HS-27A (cell line): ENCODE measurements around the gene ARHGEF26.

Source experiments
- DNase-seq: peaks from one replicate; pipeline ENCODE4 v3.0.0-alpha.2; 2012; ENCODE audit warnings: low read depth, missing footprints

ARHGEF26 gene

DNA sequence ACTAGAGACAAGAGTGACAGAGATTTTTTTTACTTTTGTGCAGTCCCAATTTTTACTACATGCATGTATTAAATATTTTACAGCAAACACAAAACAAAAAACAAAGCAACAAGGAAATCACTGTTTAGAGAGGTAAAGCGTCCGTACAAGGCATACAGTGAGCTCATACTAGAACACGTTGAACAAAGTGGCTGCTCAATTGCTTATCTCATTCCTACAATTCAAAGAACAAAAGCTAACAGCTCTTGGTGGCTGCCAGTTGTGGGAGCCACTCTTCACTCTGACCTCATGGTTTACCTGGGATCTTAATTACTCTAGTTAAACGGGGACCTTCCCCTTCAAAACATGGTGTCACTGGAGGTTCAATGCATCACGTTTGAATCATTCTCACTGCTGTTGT, 7.6 kb upstream of the ARHGEF26 start:
- DNase-seq: no peak

DNA sequence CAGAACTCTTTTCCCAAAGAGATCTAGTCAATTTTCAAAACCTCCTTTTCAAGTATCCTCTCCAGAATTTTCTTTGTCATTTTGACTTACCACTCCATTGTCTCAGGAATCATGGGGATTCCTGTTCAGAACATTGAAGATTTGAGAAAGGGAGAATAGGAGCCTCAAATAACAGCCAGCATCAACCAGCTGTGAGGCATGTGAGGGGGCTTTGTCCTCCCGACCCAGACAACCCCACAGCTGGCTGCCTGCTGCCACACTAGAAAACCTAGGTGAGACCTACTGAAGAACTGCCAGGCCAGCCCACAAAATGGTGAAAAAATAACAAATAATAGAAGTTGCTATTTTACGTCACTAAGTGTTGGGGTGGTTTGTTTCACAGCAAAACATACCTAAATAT, 5.9 kb upstream of the ARHGEF26 start:
- no peak for DNase-seq

DNA sequence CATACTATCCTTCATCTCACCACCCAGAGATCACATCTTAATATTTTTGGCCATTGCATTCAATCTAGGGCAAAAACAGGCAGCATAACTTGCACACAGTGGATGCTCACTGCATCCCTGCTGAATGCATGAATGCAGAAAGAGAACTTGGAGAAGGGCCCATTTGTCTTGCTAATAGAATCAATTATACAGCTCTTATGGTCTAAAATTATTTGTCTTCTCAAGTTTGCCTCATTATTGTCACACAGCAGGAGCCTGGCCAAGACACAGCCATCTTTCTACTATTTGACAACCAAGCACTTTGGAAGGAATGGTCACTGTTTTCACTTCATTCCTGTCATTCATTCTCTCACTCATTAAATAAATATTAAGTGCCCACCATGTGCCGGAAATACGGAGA, 1.2 kb upstream of the ARHGEF26 start:
- no peak for DNase-seq

DNA sequence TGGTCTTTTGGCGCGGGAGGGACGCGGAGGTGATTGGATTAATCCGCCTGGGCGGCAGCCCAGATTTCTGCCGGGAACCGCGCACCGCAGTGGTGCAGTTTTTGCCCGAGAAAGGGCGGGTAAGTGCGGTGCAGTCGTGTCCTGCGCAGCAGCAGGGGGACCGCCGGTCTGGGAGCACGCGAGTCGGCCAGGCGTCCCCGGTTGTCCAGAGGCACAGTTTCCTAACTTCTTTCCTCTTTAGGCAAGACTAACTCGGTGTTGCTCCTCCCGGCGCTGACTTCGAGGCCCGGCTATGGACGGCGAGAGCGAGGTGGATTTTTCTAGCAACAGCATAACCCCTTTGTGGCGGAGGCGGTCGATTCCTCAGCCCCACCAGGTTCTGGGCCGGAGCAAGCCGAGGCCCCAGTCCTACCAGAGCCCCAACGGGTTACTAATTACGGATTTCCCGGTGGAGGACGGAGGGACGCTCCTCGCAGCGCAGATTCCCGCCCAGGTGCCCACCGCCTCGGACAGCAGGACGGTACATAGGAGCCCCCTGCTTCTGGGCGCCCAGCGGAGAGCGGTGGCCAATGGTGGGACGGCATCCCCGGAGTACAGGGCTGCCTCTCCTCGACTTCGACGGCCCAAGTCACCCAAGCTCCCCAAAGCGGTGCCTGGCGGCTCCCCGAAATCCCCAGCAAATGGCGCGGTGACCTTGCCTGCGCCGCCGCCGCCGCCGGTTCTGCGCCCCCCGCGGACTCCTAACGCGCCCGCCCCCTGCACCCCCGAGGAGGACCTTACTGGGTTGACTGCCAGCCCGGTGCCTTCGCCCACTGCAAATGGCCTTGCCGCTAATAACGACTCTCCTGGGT, 736 bp downstream of the ARHGEF26 start:
- no peak for DNase-seq

DNA sequence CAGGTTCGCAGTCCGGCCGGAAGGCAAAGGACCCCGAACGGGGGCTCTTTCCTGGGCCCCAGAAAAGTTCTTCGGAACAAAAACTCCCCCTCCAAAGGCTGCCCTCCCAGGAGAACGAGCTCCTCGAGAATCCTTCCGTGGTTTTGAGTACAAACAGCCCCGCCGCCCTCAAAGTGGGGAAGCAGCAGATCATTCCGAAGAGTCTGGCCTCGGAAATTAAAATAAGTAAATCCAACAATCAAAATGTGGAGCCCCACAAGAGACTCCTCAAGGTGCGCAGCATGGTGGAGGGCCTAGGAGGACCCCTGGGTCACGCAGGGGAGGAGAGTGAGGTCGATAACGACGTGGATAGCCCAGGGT, 1.3 kb downstream of the ARHGEF26 start:
- DNase-seq: no peak

DNA sequence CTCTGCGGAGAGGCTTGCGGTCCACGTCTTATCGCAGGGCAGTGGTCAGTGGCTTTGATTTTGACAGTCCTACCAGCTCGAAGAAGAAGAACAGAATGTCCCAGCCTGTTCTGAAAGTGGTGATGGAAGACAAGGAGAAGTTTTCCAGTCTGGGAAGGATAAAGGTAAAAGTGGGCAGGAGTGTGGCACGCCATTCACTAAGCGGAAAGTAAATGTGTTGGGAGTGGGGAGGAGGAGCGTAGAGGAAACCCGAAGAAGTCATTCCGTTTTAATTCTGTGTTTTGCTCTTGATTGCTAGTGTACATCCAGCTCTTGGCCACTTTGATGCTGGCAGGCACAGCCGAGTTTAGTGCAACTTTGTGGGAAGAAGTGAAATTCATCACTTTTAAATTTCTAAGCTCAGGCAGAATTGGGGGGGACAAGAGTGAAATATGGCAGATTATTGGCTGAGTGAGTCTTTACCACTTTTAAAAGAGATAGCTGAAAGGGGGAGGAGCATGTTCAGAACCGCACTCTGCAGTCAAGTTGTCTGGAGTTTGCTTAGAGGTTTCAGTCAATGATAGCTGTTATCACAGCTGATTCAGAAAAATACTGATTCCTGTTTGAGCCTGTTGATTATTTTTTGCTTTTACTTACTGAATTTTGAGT, 1.8 kb downstream of the ARHGEF26 start:
- no peak for DNase-seq

DNA sequence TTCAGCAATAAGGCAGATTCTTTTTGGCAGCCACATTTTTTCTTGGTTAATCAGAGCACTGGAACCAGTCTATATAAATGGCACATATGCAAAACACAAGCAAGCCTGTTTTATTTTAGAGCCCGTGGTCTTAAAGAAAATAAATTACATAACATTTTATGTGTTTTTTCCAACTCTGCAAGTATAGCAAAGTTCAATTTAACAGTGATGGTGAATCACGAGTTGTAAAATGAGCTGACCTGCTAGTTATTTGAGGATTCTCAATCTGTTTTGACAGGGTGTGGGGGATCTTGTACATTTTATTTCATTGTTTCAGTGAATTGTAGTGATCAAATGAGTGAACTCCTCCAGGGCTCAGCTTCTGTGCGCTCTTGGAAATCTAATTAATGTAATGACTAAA, 2.7 kb downstream of the ARHGEF26 start:
- DNase-seq: no peak

DNA sequence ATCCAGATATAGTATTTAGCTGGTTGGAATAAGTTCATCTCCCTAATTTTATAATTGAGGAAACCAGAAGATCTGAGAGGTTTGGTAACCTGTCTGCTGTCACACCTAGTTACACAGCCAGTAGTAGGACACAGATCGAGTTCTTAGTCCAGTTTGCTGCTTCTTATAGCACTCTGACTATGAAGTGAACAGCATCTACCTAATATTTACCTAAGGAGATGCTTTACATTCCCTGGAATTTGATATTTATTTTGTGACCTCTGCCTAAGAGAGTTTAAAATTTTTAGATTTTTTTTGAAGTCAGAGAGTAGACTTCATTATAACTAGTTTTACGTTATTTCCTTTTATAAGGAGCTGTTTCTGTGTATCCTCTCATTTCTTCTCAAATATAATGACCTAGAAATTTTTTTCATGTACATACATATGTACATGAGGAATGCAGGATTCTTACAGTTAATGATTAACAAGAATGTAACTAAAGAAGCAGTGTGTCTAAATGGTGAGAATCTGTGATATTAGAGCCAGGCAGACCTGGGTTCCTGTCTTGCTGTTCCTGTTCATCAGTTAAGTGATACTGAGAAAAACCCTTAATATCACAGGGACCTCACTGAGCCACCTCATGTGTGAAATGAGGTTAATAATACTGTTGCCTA, 4.3 kb downstream of the ARHGEF26 start:
- no peak for DNase-seq

DNA sequence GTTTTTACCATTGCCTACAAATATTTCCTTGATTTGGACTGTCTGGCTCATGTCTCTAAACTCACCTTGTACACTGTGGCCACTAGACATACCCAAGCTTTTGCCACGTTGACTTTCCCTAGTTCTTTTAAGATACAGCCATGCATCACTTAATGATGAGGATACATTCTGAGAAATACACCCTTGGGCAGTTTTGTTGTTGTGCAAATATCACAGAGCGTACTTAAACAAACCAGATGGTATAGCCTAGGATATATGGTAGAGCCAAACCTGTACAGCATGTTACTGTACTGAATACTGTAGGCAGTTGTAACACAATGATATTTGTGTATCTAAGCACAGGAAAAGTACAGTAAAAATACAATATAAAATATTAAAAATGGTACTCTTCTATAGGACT, 5.5 kb downstream of the ARHGEF26 start:
- DNase-seq: no peak

DNA sequence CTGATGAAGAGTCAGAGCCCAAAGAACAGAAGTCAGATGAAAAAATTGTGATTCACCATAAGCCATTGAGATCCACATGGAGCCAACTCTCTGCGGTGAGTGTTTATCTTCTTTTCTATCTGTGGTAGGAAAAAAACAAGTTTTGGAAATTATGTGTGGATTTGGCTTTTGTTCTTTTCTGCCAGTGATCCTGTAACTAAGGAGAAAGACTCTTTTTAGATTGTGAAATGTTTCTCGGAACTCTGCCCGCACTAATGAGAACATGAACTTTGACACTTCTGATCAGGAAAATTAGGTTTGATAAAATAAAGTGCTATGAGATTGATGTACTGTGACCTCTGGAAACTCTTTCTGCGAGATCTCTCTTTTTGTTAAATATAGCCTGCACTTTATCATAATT, 8.4 kb downstream of the ARHGEF26 start:
- DNase-seq: no peak

DNA sequence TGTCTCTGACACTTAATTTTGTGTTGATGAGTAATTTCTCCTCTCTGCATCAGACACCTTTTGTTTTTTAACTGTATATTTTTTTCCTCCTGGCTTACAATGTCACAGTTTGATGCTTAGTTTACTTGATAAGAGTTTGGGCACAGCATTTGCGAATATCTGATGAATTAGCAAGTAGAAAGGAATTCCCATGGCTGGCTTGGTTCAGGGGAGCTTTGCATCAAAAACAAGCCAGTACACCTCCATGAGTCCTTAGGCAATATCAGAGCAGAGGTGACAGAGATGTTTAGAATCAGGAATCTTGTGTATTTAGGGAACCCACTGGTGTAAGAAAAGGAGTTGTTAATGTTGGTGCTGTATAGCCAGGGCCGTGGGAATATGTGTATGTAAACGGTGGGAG, 9.3 kb downstream of the ARHGEF26 start:
- no peak for DNase-seq

DNA sequence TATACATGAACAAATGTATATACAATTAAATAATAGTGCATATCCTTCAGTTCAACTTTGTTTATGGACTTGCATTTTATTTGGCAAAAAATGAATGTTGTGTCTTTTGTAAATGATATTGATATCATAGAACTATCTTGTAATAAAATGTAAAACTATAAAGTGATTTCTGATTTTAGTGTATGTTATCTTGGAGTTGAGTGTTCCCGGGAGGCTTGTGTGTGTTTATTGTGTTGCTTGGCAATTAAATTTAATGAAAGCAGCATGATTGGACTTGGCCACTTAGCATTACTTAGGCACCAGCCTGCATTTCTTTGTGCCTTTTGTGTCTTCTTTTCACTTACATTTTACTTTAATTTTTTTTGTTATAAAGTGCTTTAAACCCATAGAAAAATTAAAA, 10.6 kb downstream of the ARHGEF26 start:
- DNase-seq: no peak

DNA sequence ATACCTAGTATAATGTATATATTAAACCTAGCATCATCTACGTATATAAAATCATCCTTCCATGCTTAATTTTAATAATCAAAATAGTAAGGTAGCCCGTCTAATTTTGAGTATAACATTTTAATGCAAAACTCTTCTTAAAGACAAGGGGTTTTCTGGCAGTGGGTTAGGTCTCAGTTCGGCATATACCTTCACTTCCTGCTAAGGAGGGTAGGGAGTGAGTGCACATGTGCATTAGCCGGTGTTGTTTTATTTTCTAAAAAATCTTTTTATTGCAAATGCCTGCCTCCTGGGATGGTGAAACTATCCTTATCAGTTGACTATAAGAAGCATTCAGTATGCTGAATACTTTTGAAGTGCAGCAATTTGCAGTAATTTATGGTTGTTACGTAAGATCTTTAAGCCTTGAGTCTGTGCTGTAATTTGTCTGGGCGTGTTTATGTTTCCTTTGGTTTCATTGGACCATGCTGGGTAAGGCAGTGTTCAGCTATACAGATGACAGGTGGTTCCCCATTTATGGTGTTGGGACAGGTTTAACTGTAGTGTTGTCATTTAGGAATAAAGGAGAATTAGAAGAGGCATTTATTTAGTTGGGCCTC, 11.7 kb downstream of the ARHGEF26 start:
- no peak for DNase-seq

DNA sequence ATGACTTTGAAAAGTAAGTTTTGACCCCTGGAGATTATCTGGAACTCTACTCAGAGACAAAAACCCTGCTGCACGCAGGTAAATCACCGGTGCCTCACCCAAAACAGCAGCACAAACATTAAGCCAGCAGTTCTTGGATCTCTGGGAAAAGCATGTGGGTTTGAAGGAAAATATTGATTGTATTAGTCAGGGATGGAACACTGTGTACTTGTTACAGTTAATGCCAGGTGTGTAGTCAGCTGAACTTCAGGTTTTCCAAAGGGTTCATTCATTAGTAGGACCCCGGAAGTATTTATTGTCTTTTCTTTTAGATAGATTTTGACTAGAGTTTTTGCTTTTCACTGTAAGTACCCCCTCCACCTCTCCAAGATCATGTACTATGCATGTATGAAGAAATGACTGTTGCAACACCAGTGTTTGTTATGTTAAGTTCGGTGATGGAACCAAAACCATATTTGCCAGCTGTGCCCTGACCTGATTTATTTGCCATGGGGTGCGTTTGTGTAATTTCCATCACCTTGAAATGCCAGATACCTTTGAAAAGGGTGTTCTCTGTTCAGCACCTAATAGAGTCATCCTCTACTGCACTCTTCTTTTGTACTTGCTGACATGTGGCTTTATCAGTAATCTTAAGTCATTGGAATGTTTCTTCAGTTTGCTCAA, 14.5 kb downstream of the ARHGEF26 start:
- DNase-seq: no peak

DNA sequence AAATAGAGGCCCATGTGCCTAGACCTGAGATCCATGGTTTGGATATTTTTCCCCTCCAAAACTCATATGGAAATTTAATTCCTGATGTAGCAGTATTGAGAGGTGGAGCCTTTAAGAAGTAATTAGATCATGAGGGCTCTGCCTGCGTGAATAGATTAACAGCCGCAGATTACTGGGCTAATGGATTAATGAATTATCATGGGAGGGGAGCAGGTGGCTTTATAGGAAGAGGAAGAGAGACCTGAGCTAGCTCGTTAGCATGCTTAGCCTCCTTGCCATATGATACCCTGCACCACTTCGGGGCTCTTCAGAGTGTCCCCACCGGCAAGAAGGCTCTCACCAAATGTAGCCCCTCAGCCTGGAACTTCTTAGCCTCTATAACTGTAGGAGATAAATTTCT, 15.8 kb downstream of the ARHGEF26 start:
- no peak for DNase-seq

DNA sequence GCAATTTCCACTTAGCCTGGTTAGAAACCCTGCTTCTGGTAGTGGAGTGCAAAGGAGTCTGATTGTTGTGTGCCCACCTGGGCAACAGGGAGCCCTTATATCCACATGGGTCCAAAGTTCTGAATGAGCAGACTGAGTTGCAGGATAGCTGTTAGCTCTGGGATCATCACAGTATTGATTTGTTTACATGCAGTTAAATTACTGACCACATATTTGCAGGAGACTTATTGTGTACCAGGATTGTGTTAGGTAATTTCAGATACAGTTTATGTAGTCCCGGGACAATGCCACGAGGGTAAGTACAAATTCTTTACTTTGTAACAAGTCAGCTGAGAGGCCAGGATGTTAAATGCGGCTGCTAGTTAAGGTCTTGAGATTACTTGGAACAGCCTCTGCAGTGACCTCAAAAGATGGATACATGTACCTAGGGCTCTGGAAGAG, 18.8 kb downstream of the ARHGEF26 start:
- no peak for DNase-seq

DNA sequence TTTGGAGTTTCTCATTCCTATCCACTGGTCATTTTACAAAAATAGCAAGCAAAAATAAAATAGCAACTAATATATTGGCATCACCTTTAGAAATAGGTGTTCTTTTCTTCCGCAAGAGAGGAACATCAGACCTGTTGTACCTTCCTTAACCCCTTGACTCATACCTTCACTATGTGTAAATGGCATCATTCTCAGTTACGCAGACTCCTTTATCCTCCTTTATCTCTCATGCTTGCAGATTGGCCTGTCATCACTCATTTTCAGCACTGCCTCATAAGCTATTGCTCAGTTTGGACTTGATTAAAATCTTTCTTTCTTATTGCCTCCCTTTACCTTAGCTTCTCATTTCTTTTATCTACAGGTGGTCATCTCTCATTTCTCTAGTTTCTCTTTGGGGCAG, 21.4 kb downstream of the ARHGEF26 start:
- no peak for DNase-seq

DNA sequence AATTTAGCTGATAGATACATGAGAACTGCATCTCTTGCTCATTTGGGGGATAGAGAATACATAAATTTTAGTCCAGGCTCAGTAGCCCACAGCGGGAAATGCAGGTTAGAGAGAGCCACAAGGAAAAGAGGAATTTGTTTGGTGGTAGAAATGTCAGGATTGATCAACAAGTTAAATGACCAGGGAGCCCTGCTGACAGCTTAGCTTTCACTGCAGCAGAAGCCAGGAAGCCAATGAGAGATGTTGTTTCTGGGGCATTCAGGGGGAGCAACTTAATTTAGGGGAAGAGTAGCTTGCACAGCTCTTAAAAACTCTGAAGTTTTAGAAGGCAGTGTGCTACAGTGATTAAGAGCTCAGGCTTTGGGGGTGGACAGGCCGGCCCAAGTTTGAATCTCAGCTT, 22.7 kb downstream of the ARHGEF26 start:
- DNase-seq: no peak

DNA sequence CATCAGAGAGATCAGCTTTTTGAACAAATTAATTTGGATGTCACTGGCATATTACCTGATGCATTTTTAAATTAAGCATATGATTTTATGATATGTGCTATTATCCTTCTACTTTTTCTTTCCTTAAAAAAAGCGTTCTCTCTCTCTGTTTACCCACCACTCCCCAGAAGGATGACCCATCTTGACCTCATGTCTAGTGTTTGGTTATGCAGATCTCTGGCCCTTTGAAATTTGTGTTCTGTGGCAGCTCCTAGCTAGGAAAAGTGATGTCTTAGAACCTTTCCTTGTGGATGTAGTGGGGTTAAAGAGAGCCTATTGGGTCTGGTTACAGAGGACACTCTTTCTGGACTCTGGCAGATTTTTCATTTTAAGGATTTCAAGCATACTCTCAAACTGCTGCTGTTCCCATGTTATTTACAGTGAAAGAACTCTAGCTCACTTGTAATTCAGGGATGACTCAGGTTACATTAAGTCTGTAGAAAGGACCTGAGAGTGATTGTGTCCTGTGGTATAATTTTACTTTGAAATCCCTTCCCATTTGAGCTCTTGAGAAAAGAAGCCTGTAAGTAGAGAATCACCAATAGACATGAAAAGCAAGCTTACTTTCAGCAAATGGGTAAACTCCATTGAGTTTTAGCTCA, 23.8 kb downstream of the ARHGEF26 start:
- no peak for DNase-seq

DNA sequence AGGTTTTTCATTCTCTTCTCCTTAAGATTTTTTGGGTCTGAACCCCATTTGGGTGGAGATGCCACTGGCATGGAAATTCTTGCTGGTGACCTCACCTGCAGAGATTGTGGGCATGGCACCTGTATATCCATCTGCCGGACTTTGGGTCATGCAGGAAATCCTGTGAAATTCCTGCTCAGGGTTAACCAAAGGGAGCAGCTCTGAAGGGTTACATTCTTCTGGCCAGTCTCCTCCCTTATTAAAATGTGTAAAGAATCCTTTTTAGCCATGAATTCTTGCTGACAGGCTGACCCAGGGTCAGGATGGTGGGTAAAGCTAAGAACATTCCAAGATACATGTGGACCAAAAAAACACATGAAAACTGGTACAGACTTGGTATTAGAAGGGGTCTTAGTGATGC, 27.4 kb downstream of the ARHGEF26 start:
- no peak for DNase-seq

DNA sequence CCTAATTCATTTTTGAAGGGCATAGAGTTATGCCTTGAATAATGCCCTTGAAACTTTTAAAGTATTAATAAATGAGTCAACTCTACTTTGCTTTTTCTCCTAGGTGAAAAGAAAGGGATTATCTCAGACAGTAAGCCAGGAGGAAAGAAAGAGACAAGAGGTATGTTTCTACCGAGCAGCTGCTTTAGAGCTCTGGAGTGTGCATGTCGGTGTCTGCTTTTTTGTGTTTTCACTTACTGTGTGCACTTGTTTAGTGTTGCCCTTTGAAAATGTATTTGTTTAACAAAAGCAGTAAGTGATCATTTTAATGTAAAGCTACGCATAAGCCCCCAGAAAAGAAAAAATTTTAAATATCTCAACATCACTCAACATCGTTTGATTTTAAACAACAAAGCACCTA, 28.1 kb downstream of the ARHGEF26 start:
- no peak for DNase-seq

DNA sequence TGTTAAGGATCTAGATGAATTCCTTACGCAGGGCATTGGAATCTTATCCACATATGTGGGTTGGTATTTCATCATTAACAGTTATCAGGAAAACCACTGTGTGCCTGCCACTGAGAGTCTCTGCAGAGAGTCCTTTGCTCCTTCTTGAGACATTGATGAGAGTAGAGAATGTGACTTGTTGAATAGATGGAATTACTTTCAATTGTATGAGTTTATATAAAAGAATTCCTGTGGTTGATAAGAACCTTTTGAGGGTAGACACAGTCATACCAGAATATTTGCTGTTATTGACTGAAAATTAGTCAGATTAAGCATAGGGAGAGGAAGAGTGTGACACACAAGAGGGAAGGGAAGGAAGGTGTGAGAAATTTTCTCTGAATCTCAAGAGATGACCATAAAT, 30.8 kb downstream of the ARHGEF26 start:
- DNase-seq: peak; percentile 74
